AG04449 (cell line): ENCODE measurements around the gene TMEM218.

Source experiments
- CTCF ChIA-PET: fragments of 350-600 bp; formaldehyde crosslinking; extraction: SDS; loops from one replicate; lab custom pipeline; 2021; ENCODE audit warnings: antibody characterized with exemption; lab: Yijun Ruan, JAX
- POLR2A ChIA-PET: fragments of 400-600, 350-600 bp; formaldehyde crosslinking; extraction: SDS; loops from one replicate; lab custom pipeline; 2020; ENCODE audit warnings: antibody characterized with exemption, inconsistent platforms; lab: Yijun Ruan, JAX
- DNase-seq: peaks from one replicate; pipeline ENCODE4 v3.0.0-alpha.2; 2010; ENCODE audit warnings: low read depth, low spot score
- H3K4me3 ChIP-seq: 2 replicates; pipeline ENCODE4 v1.5.1; 2011; ENCODE audit warnings: low read depth, mild to moderate bottlenecking, control low read depth, low read length
- CTCF ChIP-seq: IDR thresholded peaks from one replicate; pipeline ENCODE4 v1.5.1; 2011; ENCODE audit warnings: mild to moderate bottlenecking, moderate library complexity, low read length, control low read depth, inconsistent platforms; ENCODE audit not compliant: insufficient read depth; ENCODE audit errors: missing control alignments

TMEM218 gene

GRCh38 chr11:125136001-125136400, 24.6 kb upstream of the TMEM218 start:
- ChIA-PET POLR2A (no interaction called here), CTCF (interaction anchor here (0.7 to 1.2 kb wide), 2 partner anchors 8 to 298 kb away, joined by 3 read pairs; no protein-coding TSS in a partner anchor)
- H3K4me3 ChIP-seq = no peak overlapping the region
- no peak for DNase-seq
- TF ChIP-seq CTCF = no peak

- no peak overlapping the region for H3K4me3 ChIP-seq
- ChIA-PET CTCF (interaction anchor here (0.6 to 3.5 kb wide), 6 partner anchors 8 to 216 kb away, joined by 3 to 23 read pairs (median 6); partner anchors contain the start of gene TMEM218), POLR2A (interaction anchor here (1.3 kb wide), 1 partner anchor 21 kb away, joined by 4 read pairs; the partner anchor contains the start of gene TMEM218)
- peak; percentile 37 for DNase-seq
- no peak for TF ChIP-seq CTCF
These were observed 21.2 kb upstream of the TMEM218 start for GRCh38 chr11:125132596-125132995.

- POLR2A ChIA-PET = interaction anchor here (1.3 kb wide), 1 partner anchor 21 kb away, joined by 4 read pairs; the partner anchor contains the start of gene TMEM218
- no peak for DNase-seq
- CTCF ChIA-PET = interaction anchor here (1.0 to 3.5 kb wide), 5 partner anchors 8 to 217 kb away, joined by 3 to 23 read pairs (median 6); no protein-coding TSS in a partner anchor
- TF ChIP-seq CTCF = no peak
- H3K4me3 ChIP-seq = no peak overlapping the region
These were observed 20.6 kb upstream of the TMEM218 start for GRCh38 chr11:125132071-125132470.

- CTCF ChIA-PET = interaction anchor here (0.9 to 2.7 kb wide), 4 partner anchors 12 to 219 kb away, joined by 4 to 36 read pairs (median 4); no protein-coding TSS in a partner anchor
- H3K4me3 ChIP-seq = no peak overlapping the region
- TF ChIP-seq CTCF = no peak
- DNase-seq = no peak
- POLR2A ChIA-PET = no interaction called here
These were observed 18.0 kb upstream of the TMEM218 start for GRCh38 chr11:125129316-125129993.

- POLR2A ChIA-PET = interaction anchor here (0.7 kb wide), 1 partner anchor 67 kb away, joined by 3 read pairs; no protein-coding TSS in a partner anchor
- no peak overlapping the region for H3K4me3 ChIP-seq
- peak; percentile 40 for DNase-seq
- no peak for TF ChIP-seq CTCF
- CTCF ChIA-PET = interaction anchor here (0.9 to 2.7 kb wide), 3 partner anchors 8 to 217 kb away, joined by 3 to 36 read pairs (median 4); no protein-coding TSS in a partner anchor
These were observed 17.0 kb upstream of the TMEM218 start for GRCh38 chr11:125128450-125128849.

GRCh38 chr11:125124618-125124992, 13.2 kb upstream of the TMEM218 start:
- H3K4me3 ChIP-seq = no peak overlapping the region
- DNase-seq = no peak
- no peak for TF ChIP-seq CTCF
- CTCF ChIA-PET = interaction anchor here (0.8 to 3.8 kb wide), 16 partner anchors 8 to 258 kb away, joined by 3 to 29 read pairs (median 6); partner anchors contain the start of gene TMEM218
- POLR2A ChIA-PET = no interaction called here
